Neural cell (in vitro differentiated cells): Measurements from ENCODE around the gene NHS. TPM values are rescaled to one million over a fixed set of nuclear protein-coding genes. Genes with fewer than 3 reads are reported as not detected.

Experiments used
- H2AFZ ChIP-seq: fragments of 200-600, 300-800 bp; sonication (generic), shearing (Covaris generic); 2 replicates; pipeline ENCODE4 v1.6.0; 2014; ENCODE audit warnings: low read depth, mild to moderate bottlenecking, antibody characterized with exemption, low read length, moderate library complexity
- H3F3A ChIP-seq: fragments of 200-600 bp; shearing (Covaris generic); 2 replicates; pipeline ENCODE4 v1.6.1; 2016; ENCODE audit warnings: mild to moderate bottlenecking, moderate library complexity, mixed read lengths, antibody characterized with exemption, low read length; ENCODE audit not compliant: insufficient read depth, poor library complexity, severe bottlenecking
- H3K27ac ChIP-seq: fragments of 200-600, 300-800 bp; sonication (generic), shearing (Covaris generic); 2 replicates; pipeline ENCODE4 v1.5.1; 2014; ENCODE audit warnings: mild to moderate bottlenecking, low read length, moderate library complexity
- H3K27me3 ChIP-seq: fragments of 300-800, 200-600 bp; sonication (generic), shearing (Covaris generic); 2 replicates; pipeline ENCODE4 v1.6.0; 2014; ENCODE audit warnings: mild to moderate bottlenecking, low read depth, low read length, moderate library complexity; ENCODE audit not compliant: insufficient read depth
- H3K36me3 ChIP-seq: fragments of 300-800, 200-600 bp; sonication (generic), shearing (Covaris generic); 2 replicates; pipeline ENCODE4 v1.5.1; 2014; ENCODE audit warnings: mild to moderate bottlenecking, antibody characterized with exemption, low read length, moderate library complexity; ENCODE audit not compliant: insufficient read depth
- H3K4me2 ChIP-seq: fragments of 300-800, 200-600 bp; sonication (generic), shearing (Covaris generic); 2 replicates; pipeline ENCODE4 v1.6.0; 2014; ENCODE audit warnings: mild to moderate bottlenecking, low read length
- H3K4me3 ChIP-seq: fragments of 300-800, 200-600 bp; sonication (generic), shearing (Covaris generic); 2 replicates; pipeline ENCODE4 v1.5.1; 2014; ENCODE audit warnings: mild to moderate bottlenecking, low read length, moderate library complexity
- H3K79me2 ChIP-seq: fragments of 200-600 bp; shearing (Covaris generic); replicated peaks from 2 replicates; pipeline ENCODE4 v1.6.0; 2014; ENCODE audit warnings: mild to moderate bottlenecking, low read length, moderate library complexity; ENCODE audit not compliant: insufficient read depth
- H3K9ac ChIP-seq: fragments of 300-800, 200-600 bp; sonication (generic), shearing (Covaris generic); 2 replicates; pipeline ENCODE4 v1.6.1; 2016; ENCODE audit warnings: mild to moderate bottlenecking, low read length, mixed read lengths
- H3K9me2 ChIP-seq: fragments of 200-600 bp; shearing (Covaris generic); 2 replicates; pipeline ENCODE4 v1.6.1; 2016; ENCODE audit warnings: mild to moderate bottlenecking, low read length, mixed read lengths; ENCODE audit not compliant: insufficient read depth
- H3K9me3 ChIP-seq: fragments of 200-600, 300-800 bp; sonication (generic), shearing (Covaris generic); 2 replicates; pipeline ENCODE4 v1.6.1; 2016; ENCODE audit warnings: mild to moderate bottlenecking, mixed run types, low read length, moderate library complexity, mixed read lengths
- H4K20me1 ChIP-seq: fragments of 200-600 bp; shearing (Covaris generic); 2 replicates; pipeline ENCODE4 v1.6.1; 2016; ENCODE audit warnings: mild to moderate bottlenecking, mixed run types; ENCODE audit not compliant: insufficient read depth
- CTCF ChIP-seq: fragments of 450-650 bp; IDR thresholded peaks from 2 replicates; pipeline ENCODE4 v1.5.1; 2014; ENCODE audit warnings: antibody characterized with exemption, mild to moderate bottlenecking, moderate library complexity; ENCODE audit not compliant: poor library complexity, severe bottlenecking
- EP300 ChIP-seq: fragments of 450-650 bp; conservative IDR thresholded peaks from 2 replicates; pipeline ENCODE4 v1.6.1; 2014; ENCODE audit warnings: antibody characterized with exemption, mild to moderate bottlenecking, moderate library complexity; ENCODE audit not compliant: poor library complexity, severe bottlenecking
- EZH2 ChIP-seq: fragments of 200-600, 300-800 bp; shearing (Covaris generic), sonication (generic); IDR thresholded peaks from 2 replicates; pipeline ENCODE4 v1.6.1; 2014; ENCODE audit warnings: antibody characterized with exemption, low read length, borderline replicate concordance, mild to moderate bottlenecking; ENCODE audit not compliant: insufficient read depth, poor library complexity, severe bottlenecking
- MXI1 ChIP-seq: fragments of 450-650 bp; conservative IDR thresholded peaks from 2 replicates; pipeline ENCODE4 v1.6.1; 2014; ENCODE audit warnings: antibody characterized with exemption, mild to moderate bottlenecking; ENCODE audit not compliant: poor library complexity, severe bottlenecking
- POLR2AphosphoS5 ChIP-seq: IDR thresholded peaks from 2 replicates; pipeline ENCODE4 v1.6.1; 2012
- RAD21 ChIP-seq: fragments of 450-650 bp; conservative IDR thresholded peaks from 2 replicates; pipeline ENCODE4 v1.6.1; 2014; ENCODE audit warnings: antibody characterized with exemption, mild to moderate bottlenecking, moderate library complexity
- REST ChIP-seq: IDR thresholded peaks from 2 replicates; pipeline ENCODE4 v1.6.1; 2012; ENCODE audit warnings: borderline replicate concordance
- SMC3 ChIP-seq: fragments of 450-650 bp; conservative IDR thresholded peaks from 2 replicates; pipeline ENCODE4 v1.6.1; 2014; ENCODE audit warnings: antibody characterized with exemption, mild to moderate bottlenecking, moderate library complexity; ENCODE audit not compliant: poor library complexity
- TAF1 ChIP-seq: IDR thresholded peaks from 2 replicates; pipeline ENCODE4 v1.6.1; 2012; ENCODE audit warnings: low read depth
- polyA plus RNA-seq: library from polyadenylated mRNA; depleted of rRNA; stranded (reverse); fragments of >200 nt; gene quantifications from 2 replicates; pipeline ENCODE4 v1.2.3, GENCODE V29; 2014

The NHS gene
- polyA plus RNA-seq, 1 donor from 2014 or later, result 1.9 TPM

GRCh38 chrX:17617806-17618205, 242.8 kb downstream of the NHS start:
- H4K20me1 ChIP-seq, result no peaks in the 10 kb centered on the region
- H3F3A ChIP-seq, result no peaks in the 10 kb centered on the region
- no peak overlapping the region for H2AFZ ChIP-seq
- no peaks in the 10 kb centered on the region for H3K79me2 ChIP-seq
- H3K4me2 ChIP-seq, result no peak overlapping the region
- no peak overlapping the region for H3K27ac ChIP-seq
- no peaks in the 10 kb centered on the region for H3K36me3 ChIP-seq
- H3K27me3 ChIP-seq, result no peaks in the 10 kb centered on the region
- no peaks in the 10 kb centered on the region for H3K9me3 ChIP-seq
- H3K9ac ChIP-seq, result no peak overlapping the region
- no peaks in the 10 kb centered on the region for H3K9me2 ChIP-seq
- H3K4me3 ChIP-seq, result no peak overlapping the region
- TF ChIP-seq SMC3, result no peak
- no peak for TF ChIP-seq TAF1
- TF ChIP-seq POLR2AphosphoS5, result no peak
- TF ChIP-seq EZH2, result no peak
- TF ChIP-seq MXI1, result no peak
- TF ChIP-seq REST, result no peak
- no peak for TF ChIP-seq EP300
- no peak for TF ChIP-seq RAD21

GRCh38 chrX:17621566-17622270, 246.7 kb downstream of the NHS start:
- Histone ChIP-seq H3K36me3 (no peaks in the 10 kb centered on the region), H4K20me1 (no peaks in the 10 kb centered on the region), H3K27me3 (no peaks in the 10 kb centered on the region), H3K4me3 (no peak overlapping the region), H3K27ac (no peak overlapping the region), H3K9me3 (no peaks in the 10 kb centered on the region), H3F3A (no peaks in the 10 kb centered on the region), H3K79me2 (no peaks in the 10 kb centered on the region), H3K9me2 (no peaks in the 10 kb centered on the region), H3K4me2 (no peak overlapping the region), H3K9ac (no peak overlapping the region), H2AFZ (no peak overlapping the region)
- TF ChIP-seq REST, result no peak
- no peak for TF ChIP-seq MXI1
- no peak for TF ChIP-seq CTCF
